ENCODE measurements around the gene GADD45B. TPM values are rescaled to one million over a fixed set of nuclear protein-coding genes. Genes with fewer than 3 reads are reported as not detected.

Gene GADD45B
- total and polyA plus RNA-seq, 7 donors: 10.9 to 94.1 (median 19.3) TPM

DNA sequence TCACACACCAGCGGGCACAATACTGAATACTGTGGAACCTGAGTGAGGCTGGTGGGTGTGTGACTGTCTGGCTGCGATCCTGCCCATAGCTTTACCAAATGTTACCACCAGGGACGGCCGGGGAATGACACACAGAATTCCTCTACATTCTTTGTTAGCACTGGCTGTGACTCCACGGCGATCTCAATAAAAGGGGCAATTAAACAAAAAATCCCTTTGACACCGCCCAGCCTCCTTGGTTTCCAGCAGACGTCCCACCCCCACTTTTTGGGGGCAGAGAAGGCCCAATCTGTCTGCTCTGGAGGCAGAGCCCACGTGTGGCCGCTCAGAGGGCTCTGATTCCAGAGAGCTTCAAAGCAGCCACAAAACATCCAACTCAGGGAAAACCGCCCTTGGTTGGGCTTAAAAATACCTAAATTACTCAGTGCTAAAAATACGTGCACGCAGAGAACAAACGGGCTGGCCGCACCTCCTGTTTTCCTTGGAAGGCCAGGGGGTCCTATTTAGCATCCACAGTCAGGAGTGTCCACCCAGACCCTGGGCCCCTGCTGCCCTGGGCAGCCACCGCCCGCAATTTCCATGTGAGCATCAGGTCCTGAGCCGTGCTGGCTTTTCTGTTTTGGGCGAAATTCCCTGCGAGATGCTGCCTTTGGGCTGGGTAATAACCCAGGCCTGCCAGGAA is 47.8 kb downstream of the GADD45B start:
- Histone ChIP-seq H3K36me3 (ENCODE audit: insufficient read depth in 1 of 2, low read depth in 1 of 2) (no peaks in the 10 kb centered on the region), H3K4me3 (no peak overlapping the region), H3K27me3 (ENCODE audit: insufficient read depth in 3 of 3, low read length in 2 of 3) (no peaks in the 10 kb centered on the region), H3K4me1 (peaks cover 7% of the 10 kb centered on the region), H3K27ac (no peak overlapping the region), H3K9me3 (no peaks in the 10 kb centered on the region)
- DNase-seq: no peak
- ATAC-seq: no peak
- TF ChIP-seq, protein P1, sequence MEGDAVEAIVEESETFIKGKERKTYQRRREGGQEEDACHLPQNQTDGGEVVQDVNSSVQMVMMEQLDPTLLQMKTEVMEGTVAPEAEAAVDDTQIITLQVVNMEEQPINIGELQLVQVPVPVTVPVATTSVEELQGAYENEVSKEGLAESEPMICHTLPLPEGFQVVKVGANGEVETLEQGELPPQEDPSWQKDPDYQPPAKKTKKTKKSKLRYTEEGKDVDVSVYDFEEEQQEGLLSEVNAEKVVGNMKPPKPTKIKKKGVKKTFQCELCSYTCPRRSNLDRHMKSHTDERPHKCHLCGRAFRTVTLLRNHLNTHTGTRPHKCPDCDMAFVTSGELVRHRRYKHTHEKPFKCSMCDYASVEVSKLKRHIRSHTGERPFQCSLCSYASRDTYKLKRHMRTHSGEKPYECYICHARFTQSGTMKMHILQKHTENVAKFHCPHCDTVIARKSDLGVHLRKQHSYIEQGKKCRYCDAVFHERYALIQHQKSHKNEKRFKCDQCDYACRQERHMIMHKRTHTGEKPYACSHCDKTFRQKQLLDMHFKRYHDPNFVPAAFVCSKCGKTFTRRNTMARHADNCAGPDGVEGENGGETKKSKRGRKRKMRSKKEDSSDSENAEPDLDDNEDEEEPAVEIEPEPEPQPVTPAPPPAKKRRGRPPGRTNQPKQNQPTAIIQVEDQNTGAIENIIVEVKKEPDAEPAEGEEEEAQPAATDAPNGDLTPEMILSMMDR (IDR thresholded peaks at IDR 0.05): no peak
- 73 to 80% (median 74%) methylated on average over 20 of the region's 20 CpGs for WGBS, 3 donors
- intact Hi-C loops (cut with DNase I): no loop called here

DNA sequence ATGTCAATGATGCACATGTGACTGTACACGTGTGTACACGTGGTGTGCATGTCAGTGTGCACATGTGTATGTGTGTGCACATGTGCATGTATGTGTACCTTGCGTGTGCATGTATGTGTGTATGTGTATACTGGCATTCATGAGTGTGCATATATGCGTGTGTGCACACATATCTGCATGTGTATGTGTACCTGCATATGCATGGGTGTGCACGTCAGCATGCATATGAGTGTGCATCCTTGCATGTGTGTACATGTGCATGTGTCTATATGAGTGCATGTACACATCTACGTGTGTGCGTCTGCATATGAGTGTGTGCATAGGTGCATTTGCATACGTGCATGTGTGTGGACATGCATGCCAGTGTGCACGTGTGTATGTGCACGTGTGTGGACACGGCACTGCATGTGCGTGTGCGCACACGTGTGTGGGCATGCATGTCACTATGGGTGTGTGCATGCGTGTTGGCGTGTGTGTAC is 48.5 kb downstream of the GADD45B start:
- intact Hi-C loops (cut with DNase I): no loop called here
- TF ChIP-seq, protein P1 (IDR thresholded peaks at IDR 0.05): no peak
- H3K4me1 ChIP-seq: peaks cover 13% of the 10 kb centered on the region
- no peak overlapping the region for H3K27ac ChIP-seq
- ATAC-seq (no peak), DNase-seq (no peak)
- H3K4me3 ChIP-seq: no peak overlapping the region
- 88 to 93% (median 91%) methylated on average over 16 of the region's 16 CpGs for WGBS, 3 donors
- H3K36me3 ChIP-seq (ENCODE audit: insufficient read depth in 1 of 2, low read depth in 1 of 2): no peaks in the 10 kb centered on the region
- no peaks in the 10 kb centered on the region for H3K27me3 ChIP-seq (ENCODE audit: insufficient read depth in 3 of 3, low read length in 2 of 3)
- no peaks in the 10 kb centered on the region for H3K9me3 ChIP-seq

DNA sequence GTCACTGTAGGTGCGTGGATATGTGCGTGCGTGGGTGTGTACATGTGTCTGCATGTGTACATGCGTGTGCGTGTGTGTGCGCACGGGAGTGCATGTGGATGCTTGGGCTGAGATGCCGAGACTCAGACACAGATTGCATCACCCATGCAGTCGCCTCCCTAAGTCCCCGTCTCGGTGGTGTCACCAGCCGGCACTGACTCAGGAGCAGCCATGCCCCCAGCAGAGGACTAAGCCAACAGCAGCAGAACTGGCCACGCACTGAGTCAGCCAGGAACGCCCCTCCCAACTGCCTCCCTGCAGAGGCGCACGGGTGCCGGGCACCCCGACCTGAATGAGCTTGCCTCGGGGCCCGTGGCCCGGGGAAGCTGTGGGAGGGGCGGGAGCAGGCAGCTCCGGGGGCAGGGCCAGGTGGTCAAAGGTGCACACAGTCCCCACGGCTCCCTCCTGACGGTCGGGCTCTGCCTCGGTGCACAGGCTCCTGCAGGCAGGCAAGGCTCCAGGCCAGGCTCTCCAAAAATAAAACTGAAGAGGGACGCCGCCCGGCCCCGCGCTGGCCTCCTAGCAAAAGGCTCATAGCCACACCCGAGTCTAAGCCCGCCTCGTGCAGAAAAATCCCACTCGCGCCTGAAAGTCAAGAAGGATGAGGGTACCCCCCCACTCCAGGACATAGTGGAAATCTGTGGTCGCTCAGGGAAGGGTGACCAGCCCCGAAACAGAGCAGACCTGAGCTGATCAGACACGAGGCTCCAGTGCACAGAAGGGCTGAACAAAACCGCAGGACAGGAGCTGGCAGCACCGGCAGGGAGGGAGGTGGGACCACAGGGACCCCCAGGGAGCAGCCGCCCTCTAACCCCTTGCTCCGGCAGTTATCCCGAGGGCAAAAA is 49.2 kb downstream of the GADD45B start:
- H3K4me3 ChIP-seq: peak overlapping the region; percentile 44
- no peak overlapping the region for H3K27ac ChIP-seq
- TF ChIP-seq, protein P1 (IDR thresholded peaks at IDR 0.05): no peak
- H3K4me1 ChIP-seq: peaks cover 13% of the 10 kb centered on the region
- H3K27me3 ChIP-seq (ENCODE audit: insufficient read depth in 3 of 3, low read length in 2 of 3): no peaks in the 10 kb centered on the region
- 37 to 46% (median 38%) methylated on average over 45 of the region's 45 CpGs for WGBS, 3 donors
- intact Hi-C loops (cut with DNase I): no loop called here
- no peaks in the 10 kb centered on the region for H3K36me3 ChIP-seq (ENCODE audit: insufficient read depth in 1 of 2, low read depth in 1 of 2)
- H3K9me3 ChIP-seq: no peaks in the 10 kb centered on the region
- ATAC-seq (peak; percentile 56 to 76 (median 67)), DNase-seq (peak; percentile 70 to 81)

DNA sequence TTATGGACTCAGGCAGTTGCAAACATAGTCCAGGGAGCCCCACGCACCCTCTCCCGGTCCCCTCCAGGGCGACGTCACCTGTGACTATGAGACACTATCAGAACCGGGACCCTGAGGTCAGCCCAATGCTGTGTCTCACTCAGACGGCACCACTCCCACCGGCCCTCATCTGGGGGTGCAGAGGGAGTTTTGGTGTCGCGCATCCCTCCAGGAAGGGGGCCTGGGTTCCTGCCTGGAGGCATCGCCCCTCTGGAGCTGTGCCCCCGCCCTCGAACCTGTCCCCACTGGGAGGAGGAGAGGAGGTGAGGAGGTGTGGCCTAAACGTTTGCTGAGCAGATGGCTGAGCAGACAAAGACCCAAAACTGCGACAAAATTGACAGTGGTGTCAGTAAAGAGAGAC is 51.2 kb downstream of the GADD45B start:
- no peaks in the 10 kb centered on the region for H3K9me3 ChIP-seq
- no peak overlapping the region for H3K27ac ChIP-seq
- H3K4me1 ChIP-seq: peaks cover 13% of the 10 kb centered on the region
- TF ChIP-seq, protein P1 (IDR thresholded peaks at IDR 0.05): no peak
- no peak overlapping the region for H3K4me3 ChIP-seq
- no peak for ATAC-seq
- no peaks in the 10 kb centered on the region for H3K27me3 ChIP-seq (ENCODE audit: insufficient read depth in 3 of 3, low read length in 2 of 3)
- DNase-seq: no peak
- intact Hi-C loops (cut with DNase I): no loop called here
- WGBS, 3 donors: 89 to 93% (median 91%) methylated on average over 13 to 14 of the region's 14 CpGs
- no peaks in the 10 kb centered on the region for H3K36me3 ChIP-seq (ENCODE audit: insufficient read depth in 1 of 2, low read depth in 1 of 2)

Measured in psoas muscle (tissue), 8 donors.